ENCODE measurements around the gene LEMD3. TPM values are rescaled to one million over a fixed set of nuclear protein-coding genes. Genes with fewer than 3 reads are reported as not detected.

LEMD3 gene
- total RNA-seq, 2 experiments from 2014 or later, result 67.1 to 68.8 TPM

GRCh38 chr12:65155784-65156183, 13.6 kb upstream of the LEMD3 start:
- Mint-ChIP-seq H3K4me1 (ENCODE audit: low read depth) (peaks cover 10% of the 10 kb centered on the region), H3K4me3 (no peak overlapping the region), H3K27me3 (peaks cover 19% of the 10 kb centered on the region), H3K36me3 (ENCODE audit: low read depth) (no peaks in the 10 kb centered on the region), H3K9me3 (no peaks in the 10 kb centered on the region), H3K27ac (no peak overlapping the region)
- ChIA-PET CTCF (interaction anchor here (1.7 kb wide), 1 partner anchor 30 kb away, joined by 4 read pairs; no protein-coding TSS in a partner anchor), POLR2A (interaction anchor here (1.1 to 3.9 kb wide), 2 partner anchors 13 to 17 kb away, joined by 3 to 42 read pairs; partner anchors contain the start of gene LEMD3)
- no peak for TF ChIP-seq CTCF (IDR thresholded peaks at IDR 0.05)
- Histone ChIP-seq H3K4me3 (ENCODE audit: low read length) (no peak overlapping the region), H3K27me3 (ENCODE audit: control insufficient read depth in 1 of 2, insufficient read depth in 2 of 2, low read length in 2 of 2) (peaks cover 0 to 5% of the 10 kb centered on the region in 2 experiments), H3K36me3 (ENCODE audit: insufficient read depth, low read length) (no peaks in the 10 kb centered on the region), H3K9me3 (ENCODE audit: control insufficient read depth in 1 of 2, insufficient read depth in 1 of 2, low read length in 2 of 2) (no peaks in the 10 kb centered on the region), H3K4me1 (ENCODE audit: insufficient read depth, low read length) (peaks cover 11% of the 10 kb centered on the region), H3K27ac (ENCODE audit: low read depth in 1 of 2, low read length in 2 of 2) (no peak overlapping the region)
- intact Hi-C loops (cut with DNase I, micrococcal nuclease), result no loop called here
- DNase-seq (no peak), ATAC-seq (ENCODE audit: poor library complexity) (no peak)

- Histone ChIP-seq H3K4me1 (ENCODE audit: insufficient read depth, low read length) (peaks cover 11% of the 10 kb centered on the region), H3K27ac (ENCODE audit: low read depth in 1 of 2, low read length in 2 of 2) (no peak overlapping the region), H3K27me3 (ENCODE audit: control insufficient read depth in 1 of 2, insufficient read depth in 2 of 2, low read length in 2 of 2) (peaks cover 1 to 8% of the 10 kb centered on the region in 2 experiments), H3K9me3 (ENCODE audit: control insufficient read depth in 1 of 2, insufficient read depth in 1 of 2, low read length in 2 of 2) (no peaks in the 10 kb centered on the region), H3K36me3 (ENCODE audit: insufficient read depth, low read length) (no peaks in the 10 kb centered on the region), H3K4me3 (ENCODE audit: low read length) (no peak overlapping the region)
- H3K27me3 Mint-ChIP-seq, result peaks cover 22% of the 10 kb centered on the region
- H3K4me1 Mint-ChIP-seq (ENCODE audit: low read depth), result peaks cover 10% of the 10 kb centered on the region
- H3K4me3 Mint-ChIP-seq, result no peak overlapping the region
- intact Hi-C loops (cut with DNase I, micrococcal nuclease), result no loop called here
- ChIA-PET POLR2A (interaction anchor here (1.1 to 3.9 kb wide), 2 partner anchors 12 to 16 kb away, joined by 3 to 42 read pairs; partner anchors contain the start of gene LEMD3), CTCF (interaction anchor here (0.9 kb wide), 1 partner anchor 76 kb away, joined by 3 read pairs; no protein-coding TSS in a partner anchor)
- peak in 3 of 14 experiments; percentile 17 to 53 (median 22) for DNase-seq
- H3K9me3 Mint-ChIP-seq, result no peaks in the 10 kb centered on the region
- no peaks in the 10 kb centered on the region for H3K36me3 Mint-ChIP-seq (ENCODE audit: low read depth)
- no peak for TF ChIP-seq CTCF (IDR thresholded peaks at IDR 0.05)
- no peak overlapping the region for H3K27ac Mint-ChIP-seq
- ATAC-seq (ENCODE audit: poor library complexity), result peak; percentile 51
These were observed 13.0 kb upstream of the LEMD3 start for GRCh38 chr12:65156366-65156841.

- ATAC-seq (ENCODE audit: poor library complexity) (no peak), DNase-seq (no peak)
- POLR2A ChIA-PET, result interaction anchor here (3.9 kb wide), 1 partner anchor 11 kb away, joined by 42 read pairs; the partner anchor contains the start of gene LEMD3
- Histone ChIP-seq H3K27ac (ENCODE audit: low read depth in 1 of 2, low read length in 2 of 2) (no peak overlapping the region), H3K9me3 (ENCODE audit: control insufficient read depth in 1 of 2, insufficient read depth in 1 of 2, low read length in 2 of 2) (no peaks in the 10 kb centered on the region), H3K36me3 (ENCODE audit: insufficient read depth, low read length) (no peaks in the 10 kb centered on the region), H3K27me3 (ENCODE audit: control insufficient read depth in 1 of 2, insufficient read depth in 2 of 2, low read length in 2 of 2) (peaks cover 6 to 15% of the 10 kb centered on the region in 2 experiments), H3K4me1 (ENCODE audit: insufficient read depth, low read length) (peaks cover 11% of the 10 kb centered on the region), H3K4me3 (ENCODE audit: low read length) (no peak overlapping the region)
- intact Hi-C loops (cut with DNase I, micrococcal nuclease), result no loop called here
- Mint-ChIP-seq H3K36me3 (ENCODE audit: low read depth) (no peaks in the 10 kb centered on the region), H3K4me3 (peak overlapping the region; percentile 12), H3K27me3 (peaks cover 22% of the 10 kb centered on the region), H3K4me1 (ENCODE audit: low read depth) (peaks cover 10% of the 10 kb centered on the region), H3K9me3 (no peaks in the 10 kb centered on the region), H3K27ac (no peak overlapping the region)
- CTCF ChIA-PET, result interaction anchor here (0.9 kb wide), 1 partner anchor 75 kb away, joined by 3 read pairs; no protein-coding TSS in a partner anchor
- no peak for TF ChIP-seq CTCF (IDR thresholded peaks at IDR 0.05)
These were observed 12.3 kb upstream of the LEMD3 start for GRCh38 chr12:65157091-65157490.
